SU-DHL-6 (cell line): ENCODE results near the gene PDCD4.

ENCODE experiments used
- H2AFZ ChIP-seq: fragments of 200-600 bp; sonication (generic); 2 replicates; pipeline ENCODE4 v1.6.1; 2014; ENCODE audit warnings: low read depth, mild to moderate bottlenecking, moderate library complexity, mixed read lengths, antibody characterized with exemption, low read length; ENCODE audit not compliant: severe bottlenecking
- H3F3A ChIP-seq: fragments of 200-600 bp; shearing (Covaris generic); 2 replicates; pipeline ENCODE4 v1.6.0; 2016; ENCODE audit warnings: antibody characterized with exemption, mild to moderate bottlenecking; ENCODE audit not compliant: insufficient read depth
- H3K27ac ChIP-seq: fragments of 200-600 bp; sonication (generic); 2 replicates; pipeline ENCODE4 v1.5.1; 2016; ENCODE audit warnings: low read depth, mild to moderate bottlenecking, low read length, moderate library complexity, mixed read lengths
- H3K27me3 ChIP-seq: fragments of 200-600 bp; sonication (generic), shearing (Covaris generic); 2 replicates; pipeline ENCODE4 v1.6.0; 2014; ENCODE audit warnings: mild to moderate bottlenecking, low read length
- H3K36me3 ChIP-seq: fragments of 200-600 bp; sonication (generic); 2 replicates; pipeline ENCODE4 v1.6.1; 2014; ENCODE audit warnings: mild to moderate bottlenecking, low read length, mixed read lengths
- H3K4me2 ChIP-seq: fragments of 300-600, 200-600 bp; shearing (Covaris generic), sonication (generic); 2 replicates; pipeline ENCODE4 v1.6.0; 2014; ENCODE audit warnings: low read length, low read depth, mild to moderate bottlenecking; ENCODE audit not compliant: poor library complexity, severe bottlenecking
- H3K4me3 ChIP-seq: fragments of 200-600 bp; sonication (generic); 2 replicates; pipeline ENCODE4 v1.5.1; 2014; ENCODE audit warnings: antibody characterized with exemption, low read length, mild to moderate bottlenecking, mixed read lengths; ENCODE audit not compliant: insufficient read depth, poor library complexity, severe bottlenecking
- H3K79me2 ChIP-seq: fragments of 200-600 bp; sonication (generic); 2 replicates; pipeline ENCODE4 v1.6.1; 2014; ENCODE audit warnings: mild to moderate bottlenecking, low read length, moderate library complexity; ENCODE audit not compliant: insufficient read depth
- H3K9ac ChIP-seq: fragments of 200-600 bp; sonication (generic); 2 replicates; pipeline ENCODE4 v1.7.0; 2014; ENCODE audit warnings: mild to moderate bottlenecking, low read length
- H3K9me2 ChIP-seq: fragments of 200-600 bp; sonication (generic); replicated peaks from 2 replicates; pipeline ENCODE4 v1.6.1; 2014; ENCODE audit warnings: low read length; ENCODE audit not compliant: insufficient read depth
- H3K9me3 ChIP-seq: fragments of 200-600 bp; sonication (generic); 2 replicates; pipeline ENCODE4 v1.6.1; 2014; ENCODE audit warnings: low read length, mixed read lengths; ENCODE audit not compliant: insufficient read depth
- H4K20me1 ChIP-seq: fragments of 200-600 bp; sonication (generic); 2 replicates; pipeline ENCODE4 v1.6.1; 2014; ENCODE audit warnings: low read depth, mild to moderate bottlenecking, antibody characterized with exemption, low read length, moderate library complexity, mixed read lengths
- CTCF ChIP-seq: fragments of 200-600 bp; sonication (generic); IDR thresholded peaks from one replicate; pipeline ENCODE4 v1.5.1; 2017; ENCODE audit warnings: antibody characterized with exemption, mild to moderate bottlenecking, low read length, moderate library complexity; ENCODE audit not compliant: insufficient read depth, poor library complexity, severe bottlenecking
- EZH2phosphoT487 ChIP-seq: fragments of 200-600 bp; sonication (generic), shearing (Covaris generic); conservative IDR thresholded peaks from 2 replicates; pipeline ENCODE4 v1.6.1; 2018; ENCODE audit warnings: mild to moderate bottlenecking, antibody characterized with exemption, low read length, moderate library complexity, mixed read lengths

PDCD4 gene

GRCh38 chr10:110876000-110876399 lies 4.3 kb downstream of the PDCD4 start:
- H3K4me3 ChIP-seq: peak overlapping the region; percentile 78
- H3K27ac ChIP-seq: peak overlapping the region; percentile 89; the same call in 1 of the 2 replicates
- no peak overlapping the region for H2AFZ ChIP-seq
- no peaks in the 10 kb centered on the region for H4K20me1 ChIP-seq
- peaks cover 23% of the 10 kb centered on the region for H3K36me3 ChIP-seq
- H3F3A ChIP-seq: peaks cover 25% of the 10 kb centered on the region
- no peaks in the 10 kb centered on the region for H3K27me3 ChIP-seq
- H3K4me2 ChIP-seq: peak overlapping the region; percentile 99
- no peak for TF ChIP-seq CTCF
- no peak for TF ChIP-seq EZH2phosphoT487
- peaks cover 47% of the 10 kb centered on the region for H3K79me2 ChIP-seq
- H3K9me2 ChIP-seq: no peaks in the 10 kb centered on the region
- 0 out of 2 replicates have a peak overlapping the region, but pooled peaks have one; percentile 76 for H3K9ac ChIP-seq
- H3K9me3 ChIP-seq: no peaks in the 10 kb centered on the region

- peak overlapping the region; percentile 99 for H3K4me2 ChIP-seq
- no peaks in the 10 kb centered on the region for H4K20me1 ChIP-seq
- no peak overlapping the region for H3K9ac ChIP-seq
- H3K9me2 ChIP-seq: no peaks in the 10 kb centered on the region
- no peaks in the 10 kb centered on the region for H3K9me3 ChIP-seq
- peaks cover 32% of the 10 kb centered on the region for H3F3A ChIP-seq
- no peaks in the 10 kb centered on the region for H3K27me3 ChIP-seq
- no peak for TF ChIP-seq EZH2phosphoT487
- no peak for TF ChIP-seq CTCF
- no peak overlapping the region for H3K4me3 ChIP-seq
- no peak overlapping the region for H2AFZ ChIP-seq
- H3K79me2 ChIP-seq: peaks cover 47% of the 10 kb centered on the region
- H3K36me3 ChIP-seq: peaks cover 30% of the 10 kb centered on the region
- H3K27ac ChIP-seq: no peak overlapping the region; the same call in 1 of the 2 replicates
These were observed 5.1 kb downstream of the PDCD4 start for GRCh38 chr10:110876788-110877187.

- no peak overlapping the region for H3K9ac ChIP-seq
- TF ChIP-seq CTCF: no peak
- TF ChIP-seq EZH2phosphoT487: no peak
- H3K9me3 ChIP-seq: no peaks in the 10 kb centered on the region
- H4K20me1 ChIP-seq: no peaks in the 10 kb centered on the region
- H3K9me2 ChIP-seq: no peaks in the 10 kb centered on the region
- H2AFZ ChIP-seq: no peak overlapping the region
- H3K27me3 ChIP-seq: no peaks in the 10 kb centered on the region
- peaks cover 29% of the 10 kb centered on the region for H3F3A ChIP-seq
- no peak overlapping the region for H3K4me2 ChIP-seq
- H3K27ac ChIP-seq: no peak overlapping the region
- peaks cover 61% of the 10 kb centered on the region for H3K36me3 ChIP-seq
- H3K4me3 ChIP-seq: no peak overlapping the region
- H3K79me2 ChIP-seq: peaks cover 28% of the 10 kb centered on the region
These were observed 8.3 kb downstream of the PDCD4 start for GRCh38 chr10:110880012-110880411.
